ENCODE measurements around the gene FNDC8. TPM values are rescaled to one million over a fixed set of nuclear protein-coding genes. Genes with fewer than 3 reads are reported as not detected.

The FNDC8 gene
- total and polyA plus RNA-seq, 9 of the 15 experiments (the other 6 are each of a cell fraction or from before 2014, with no cell fraction given): 0.04 TPM; not detected in 8

DNA sequence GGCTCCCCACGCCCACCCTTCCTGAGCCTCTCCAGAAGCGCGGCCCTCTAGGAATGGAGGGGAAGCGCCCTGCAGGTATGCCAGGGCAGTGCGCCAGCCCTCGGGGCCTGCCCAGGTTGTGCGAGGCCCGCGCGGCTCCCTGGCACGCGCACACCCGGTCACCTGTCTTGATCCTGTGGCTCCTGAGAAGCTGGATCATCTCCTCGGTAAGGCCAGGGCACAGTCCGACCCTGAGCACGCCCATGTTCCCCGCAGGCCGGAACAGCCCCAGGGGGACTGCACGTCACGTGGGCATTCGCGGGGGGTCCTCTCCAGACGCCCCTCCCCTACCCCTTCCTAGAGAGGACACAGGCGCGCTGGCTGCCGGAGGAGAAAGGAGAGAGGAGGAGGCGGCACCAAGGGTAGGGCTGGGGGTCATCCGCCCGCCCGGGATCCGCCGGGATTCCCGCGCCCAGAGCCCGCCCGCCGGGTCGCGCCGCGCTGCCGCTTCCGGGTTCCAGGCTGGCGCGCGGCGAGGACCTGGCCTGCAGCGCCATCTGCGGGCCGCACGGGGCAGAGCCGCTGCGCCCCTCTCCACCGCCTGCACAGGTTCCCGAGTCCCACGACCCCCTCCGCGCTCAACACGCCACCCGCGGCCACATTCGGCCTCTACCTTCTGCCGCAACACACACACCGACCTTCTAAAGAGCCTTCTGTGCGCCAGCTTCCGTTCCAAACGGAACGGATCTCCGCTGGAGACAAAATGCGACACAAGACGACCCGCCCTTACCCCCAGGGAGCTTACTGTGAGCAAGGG is 1.8 kb upstream of the FNDC8 start, which contains the start of gene RAD51D (continued):
- TF ChIP-seq, protein P1, sequence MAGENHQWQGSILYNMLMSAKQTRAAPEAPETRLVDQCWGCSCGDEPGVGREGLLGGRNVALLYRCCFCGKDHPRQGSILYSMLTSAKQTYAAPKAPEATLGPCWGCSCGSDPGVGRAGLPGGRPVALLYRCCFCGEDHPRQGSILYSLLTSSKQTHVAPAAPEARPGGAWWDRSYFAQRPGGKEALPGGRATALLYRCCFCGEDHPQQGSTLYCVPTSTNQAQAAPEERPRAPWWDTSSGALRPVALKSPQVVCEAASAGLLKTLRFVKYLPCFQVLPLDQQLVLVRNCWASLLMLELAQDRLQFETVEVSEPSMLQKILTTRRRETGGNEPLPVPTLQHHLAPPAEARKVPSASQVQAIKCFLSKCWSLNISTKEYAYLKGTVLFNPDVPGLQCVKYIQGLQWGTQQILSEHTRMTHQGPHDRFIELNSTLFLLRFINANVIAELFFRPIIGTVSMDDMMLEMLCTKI (IDR thresholded peaks at IDR 0.05; ENCODE audit: partially characterized antibody): no peak
- no peak for TF ChIP-seq NUFIP1 (IDR thresholded peaks at IDR 0.05; ENCODE audit: partially characterized antibody)
- TF ChIP-seq, protein P2, sequence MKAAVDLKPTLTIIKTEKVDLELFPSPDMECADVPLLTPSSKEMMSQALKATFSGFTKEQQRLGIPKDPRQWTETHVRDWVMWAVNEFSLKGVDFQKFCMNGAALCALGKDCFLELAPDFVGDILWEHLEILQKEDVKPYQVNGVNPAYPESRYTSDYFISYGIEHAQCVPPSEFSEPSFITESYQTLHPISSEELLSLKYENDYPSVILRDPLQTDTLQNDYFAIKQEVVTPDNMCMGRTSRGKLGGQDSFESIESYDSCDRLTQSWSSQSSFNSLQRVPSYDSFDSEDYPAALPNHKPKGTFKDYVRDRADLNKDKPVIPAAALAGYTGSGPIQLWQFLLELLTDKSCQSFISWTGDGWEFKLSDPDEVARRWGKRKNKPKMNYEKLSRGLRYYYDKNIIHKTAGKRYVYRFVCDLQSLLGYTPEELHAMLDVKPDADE (conservative IDR thresholded peaks at IDR 0.05; ENCODE audit: control insufficient read depth, low read depth, low read length): 0 out of 2 replicates have a peak, but pooled peaks have one; percentile 45
- TF ChIP-seq ETV1 (tag; conservative IDR thresholded peaks at IDR 0.05; ENCODE audit: low read depth): no peak
- TF ChIP-seq EZH2 (IDR thresholded peaks at IDR 0.05; ENCODE audit: borderline replicate concordance, low read depth, low read length): no peak
- no peak for TF ChIP-seq CC2D1A (IDR thresholded peaks at IDR 0.05)
- TF ChIP-seq ZNF263 (CRISPR knock-in tag; IDR thresholded peaks at IDR 0.05; ENCODE audit: borderline replicate concordance): no peak
- peak; percentile 75 for TF ChIP-seq PHF20 (IDR thresholded peaks at IDR 0.05; ENCODE audit: partially characterized antibody)
- TF ChIP-seq ZKSCAN1 (IDR thresholded peaks at IDR 0.05; ENCODE audit: low read depth, low read length): no peak; the same call in 1 of the 2 replicates
- no peak for TF ChIP-seq NR4A1 (CRISPR knock-in tag; IDR thresholded peaks at IDR 0.05)
- TF ChIP-seq NR4A1 (tag; IDR thresholded peaks at IDR 0.05): peak; percentile 63; the same call in 1 of the 2 replicates
- no peak for TF ChIP-seq POLR2H (tag; IDR thresholded peaks at IDR 0.05; ENCODE audit: low read depth)
- TF ChIP-seq, protein P3, sequence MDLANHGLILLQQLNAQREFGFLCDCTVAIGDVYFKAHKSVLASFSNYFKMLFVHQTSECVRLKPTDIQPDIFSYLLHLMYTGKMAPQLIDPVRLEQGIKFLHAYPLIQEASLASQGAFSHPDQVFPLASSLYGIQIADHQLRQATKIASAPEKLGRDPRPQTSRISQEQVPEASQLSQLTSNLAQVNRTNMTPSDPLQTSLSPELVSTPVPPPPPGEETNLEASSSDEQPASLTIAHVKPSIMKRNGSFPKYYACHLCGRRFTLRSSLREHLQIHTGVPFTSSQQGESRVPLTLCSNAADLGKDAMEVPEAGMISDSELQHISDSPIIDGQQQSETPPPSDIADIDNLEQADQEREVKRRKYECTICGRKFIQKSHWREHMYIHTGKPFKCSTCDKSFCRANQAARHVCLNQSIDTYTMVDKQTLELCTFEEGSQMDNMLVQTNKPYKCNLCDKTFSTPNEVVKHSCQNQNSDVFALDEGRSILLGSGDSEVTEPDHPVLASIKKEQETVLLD (IDR thresholded peaks at IDR 0.05): 0 out of 2 replicates have a peak, but pooled peaks have one; percentile 24
- no peak for TF ChIP-seq FOSL1 (tag; conservative IDR thresholded peaks at IDR 0.05)
- no peak for TF ChIP-seq ZNF224 (CRISPR knock-in tag; IDR thresholded peaks at IDR 0.05)
- TF ChIP-seq, protein P4, sequence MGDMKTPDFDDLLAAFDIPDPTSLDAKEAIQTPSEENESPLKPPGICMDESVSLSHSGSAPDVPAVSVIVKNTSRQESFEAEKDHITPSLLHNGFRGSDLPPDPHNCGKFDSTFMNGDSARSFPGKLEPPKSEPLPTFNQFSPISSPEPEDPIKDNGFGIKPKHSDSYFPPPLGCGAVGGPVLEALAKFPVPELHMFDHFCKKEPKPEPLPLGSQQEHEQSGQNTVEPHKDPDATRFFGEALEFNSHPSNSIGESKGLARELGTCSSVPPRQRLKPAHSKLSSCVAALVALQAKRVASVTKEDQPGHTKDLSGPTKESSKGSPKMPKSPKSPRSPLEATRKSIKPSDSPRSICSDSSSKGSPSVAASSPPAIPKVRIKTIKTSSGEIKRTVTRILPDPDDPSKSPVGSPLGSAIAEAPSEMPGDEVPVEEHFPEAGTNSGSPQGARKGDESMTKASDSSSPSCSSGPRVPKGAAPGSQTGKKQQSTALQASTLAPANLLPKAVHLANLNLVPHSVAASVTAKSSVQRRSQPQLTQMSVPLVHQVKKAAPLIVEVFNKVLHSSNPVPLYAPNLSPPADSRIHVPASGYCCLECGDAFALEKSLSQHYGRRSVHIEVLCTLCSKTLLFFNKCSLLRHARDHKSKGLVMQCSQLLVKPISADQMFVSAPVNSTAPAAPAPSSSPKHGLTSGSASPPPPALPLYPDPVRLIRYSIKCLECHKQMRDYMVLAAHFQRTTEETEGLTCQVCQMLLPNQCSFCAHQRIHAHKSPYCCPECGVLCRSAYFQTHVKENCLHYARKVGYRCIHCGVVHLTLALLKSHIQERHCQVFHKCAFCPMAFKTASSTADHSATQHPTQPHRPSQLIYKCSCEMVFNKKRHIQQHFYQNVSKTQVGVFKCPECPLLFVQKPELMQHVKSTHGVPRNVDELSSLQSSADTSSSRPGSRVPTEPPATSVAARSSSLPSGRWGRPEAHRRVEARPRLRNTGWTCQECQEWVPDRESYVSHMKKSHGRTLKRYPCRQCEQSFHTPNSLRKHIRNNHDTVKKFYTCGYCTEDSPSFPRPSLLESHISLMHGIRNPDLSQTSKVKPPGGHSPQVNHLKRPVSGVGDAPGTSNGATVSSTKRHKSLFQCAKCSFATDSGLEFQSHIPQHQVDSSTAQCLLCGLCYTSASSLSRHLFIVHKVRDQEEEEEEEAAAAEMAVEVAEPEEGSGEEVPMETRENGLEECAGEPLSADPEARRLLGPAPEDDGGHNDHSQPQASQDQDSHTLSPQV (IDR thresholded peaks at IDR 0.05): peak; percentile 75
- TF ChIP-seq ZNF589 (CRISPR knock-in tag; IDR thresholded peaks at IDR 0.05; ENCODE audit: low read depth): 0 out of 2 replicates have a peak, but pooled peaks have one; percentile 34
- TF ChIP-seq POLR2A (conservative IDR thresholded peaks at IDR 0.05): peak; percentile 71
- no peak for TF ChIP-seq KLF10 (CRISPR knock-in tag; IDR thresholded peaks at IDR 0.05)
- TF ChIP-seq NFE2 (IDR thresholded peaks at IDR 0.05; ENCODE audit: low read depth): no peak
